HepG2 (cell line): ENCODE measurements around the gene NFATC1. TPM values are rescaled to one million over a fixed set of nuclear protein-coding genes. Genes with fewer than 3 reads are reported as not detected.

ENCODE experiments used
- ATAC-seq: fragments of 200-7000 bp; cut with Tn5 transposase; 3 replicates; pipeline ENCODE4 v1.9.1; 2020; ENCODE audit warnings: mild to moderate bottlenecking, moderate library complexity
- BruUV-seq: library from RNA; stranded (reverse); fragments of 400-500 nt; replicated peaks from 2 replicates; lab custom pipeline; 2021; lab: Mats Ljungman, UMichigan
- CTCF ChIA-PET: fragments of 300-600 bp; formaldehyde crosslinking; extraction: SDS; loops from one replicate; lab custom pipeline; 2021; ENCODE audit warnings: low total read pairs, inconsistent platforms, low intra/inter-chr PET ratio; lab: Yijun Ruan, JAX
- POLR2A ChIA-PET: fragments of 350-600 bp; sonication (Branson Sonifier 250); formaldehyde crosslinking; loops from one replicate; lab custom pipeline; 2020; ENCODE audit warnings: antibody characterized with exemption, inconsistent platforms; lab: Yijun Ruan, JAX
- DNase-seq: peaks from one replicate; pipeline ENCODE4 v3.0.0-alpha.2; 2015; ENCODE audit warnings: low spot score
- FAIRE-seq: peaks from 3 replicates; lab custom pipeline; 2011; peaks lifted over from hg19 to GRCh38; lab: Jason Lieb, UNC
- H2AFZ ChIP-seq: one replicate; pipeline ENCODE4 v1.6.1; 2011; ENCODE audit warnings: low read length, inconsistent platforms
- H3K27ac ChIP-seq: fragments of 300-600 bp; 3 replicates; pipeline ENCODE4 v1.8.0; 2011; ENCODE audit warnings: mixed run types, mild to moderate bottlenecking, mixed read lengths, low read length, inconsistent platforms; ENCODE audit not compliant: insufficient read depth; ENCODE audit errors: extremely low read length
- H3K27me3 ChIP-seq, 2 experiments: fragments of 200-600 bp in 1 of 2; 2 replicates in 1 of 2; 3 replicates in 1 of 2; pipeline versions ENCODE4 v1.6.0 to v1.8.0; 2011; ENCODE audit warnings: low read length in 2 of 2, mild to moderate bottlenecking in 2 of 2, moderate library complexity in 2 of 2, inconsistent platforms in 1 of 2; ENCODE audit not compliant: insufficient read depth in 2 of 2, control insufficient read depth in 1 of 2
- H3K36me3 ChIP-seq, 2 experiments: fragments of 200-600 bp in 1 of 2; replicated peaks in 1 of 2; 2 replicates in 1 of 2; 3 replicates in 1 of 2; pipeline versions ENCODE4 v1.5.1 to v1.8.0; 2011; ENCODE audit warnings: low read length in 2 of 2, inconsistent platforms in 1 of 2; ENCODE audit not compliant: insufficient read depth in 2 of 2, control insufficient read depth in 1 of 2
- H3K4me1 ChIP-seq: 2 replicates; pipeline ENCODE4 v1.5.1; 2012; ENCODE audit warnings: low read length, inconsistent platforms; ENCODE audit not compliant: insufficient read depth
- H3K4me2 ChIP-seq: 2 replicates; pipeline ENCODE4 v1.6.0; 2011; ENCODE audit warnings: low read depth, low read length, inconsistent platforms
- H3K4me3 ChIP-seq, 3 experiments: fragments of 200-600 bp in 1 of 3; sonication (generic), shearing (Covaris generic) in 1 of 3; replicated peaks in 1 of 3; 2 replicates each; pipeline ENCODE4 v1.5.1; 2011 to 2016; ENCODE audit warnings: low read length in 3 of 3, inconsistent platforms in 2 of 3, low read depth in 2 of 3, mild to moderate bottlenecking in 2 of 3, control low read depth in 1 of 3, mixed read lengths in 1 of 3; ENCODE audit not compliant: insufficient read depth in 1 of 3
- H3K79me2 ChIP-seq: one replicate; pipeline ENCODE4 v1.6.1; 2011; ENCODE audit warnings: low read length, inconsistent platforms; ENCODE audit not compliant: insufficient read depth
- H3K9ac ChIP-seq: 2 replicates; pipeline ENCODE4 v1.6.0; 2011; ENCODE audit warnings: mild to moderate bottlenecking, low read depth, low read length, inconsistent platforms; ENCODE audit not compliant: insufficient read depth
- H3K9me3 ChIP-seq: 2 replicates; pipeline ENCODE4 v1.5.1; 2012; ENCODE audit warnings: mild to moderate bottlenecking, low read length
- H4K20me1 ChIP-seq: 2 replicates; pipeline ENCODE4 v1.6.0; 2011; ENCODE audit warnings: inconsistent platforms, mild to moderate bottlenecking, low read length, moderate library complexity; ENCODE audit not compliant: insufficient read depth
- ARNT ChIP-seq: fragments of 450-650 bp; IDR thresholded peaks from 2 replicates; pipeline ENCODE4 v1.6.1; 2017
- BCLAF1 ChIP-seq: fragments of 450-650 bp; IDR thresholded peaks from 2 replicates; pipeline ENCODE4 v1.6.1; 2017; ENCODE audit warnings: mild to moderate bottlenecking
- GZF1 ChIP-seq: sonication (generic); formaldehyde crosslinking; IDR thresholded peaks from 2 replicates; pipeline ENCODE4 v1.5.1; 2020; ENCODE audit warnings: mild to moderate bottlenecking, missing genetic modification reagents
- HNRNPL ChIP-seq: fragments of 200-400 bp; formaldehyde crosslinking; IDR thresholded peaks from 2 replicates; pipeline ENCODE4 v1.6.1; 2017; ENCODE audit warnings: mild to moderate bottlenecking, low read depth, low read length
- HNRNPLL ChIP-seq: fragments of 200-400 bp; formaldehyde crosslinking; IDR thresholded peaks from 2 replicates; pipeline ENCODE4 v1.6.1; 2017; ENCODE audit warnings: mild to moderate bottlenecking, low read depth, low read length; ENCODE audit not compliant: poor library complexity, severe bottlenecking
- KDM4B ChIP-seq: sonication (generic); formaldehyde crosslinking; IDR thresholded peaks from 2 replicates; pipeline ENCODE4 v1.4.0; 2020; ENCODE audit warnings: missing genetic modification reagents
- MXD1 ChIP-seq: sonication (generic); formaldehyde crosslinking; IDR thresholded peaks from 2 replicates; pipeline ENCODE4 v1.4.0; 2020; ENCODE audit warnings: mild to moderate bottlenecking, missing genetic modification reagents
- POGK ChIP-seq: sonication (generic); formaldehyde crosslinking; conservative IDR thresholded peaks from 2 replicates; pipeline ENCODE4 v1.8.0; 2022; ENCODE audit warnings: mild to moderate bottlenecking, moderate library complexity, missing genetic modification reagents
- RFX1 ChIP-seq: fragments of 450-650 bp; IDR thresholded peaks from 2 replicates; pipeline ENCODE4 v1.6.1; 2017
- ZBTB8A ChIP-seq: sonication (generic); formaldehyde crosslinking; IDR thresholded peaks from 2 replicates; pipeline ENCODE4 v1.4.0; 2020; ENCODE audit warnings: mild to moderate bottlenecking, low read depth, missing genetic modification reagents, borderline replicate concordance
- ZFAT ChIP-seq: sonication (generic); formaldehyde crosslinking; conservative IDR thresholded peaks from 2 replicates; pipeline ENCODE4 v1.8.1; 2023; ENCODE audit warnings: missing genetic modification reagents, inconsistent platforms
- ZKSCAN1 ChIP-seq: fragments of 150-350 bp; IDR thresholded peaks from 2 replicates; pipeline ENCODE4 v1.6.1; 2014; ENCODE audit warnings: low read length
- ZSCAN25 ChIP-seq: sonication (generic); formaldehyde crosslinking; IDR thresholded peaks from 2 replicates; pipeline ENCODE4 v1.8.0; 2022; ENCODE audit warnings: mild to moderate bottlenecking, missing genetic modification reagents
- WGBS: methylation state at CpG from one replicate; pipeline ENCODE4 v1.1.6; 2017; ENCODE audit warnings: low lambda C conversion rate; 5-methylcytosine and 5-hydroxymethylcytosine counted together
- in situ Hi-C: cut with HindIII; loops from 2 replicates; pipeline ENCODE4 v1.10.0; 2017; ENCODE audit warnings: low pct_unique_long_range_greater_than_20kb; ENCODE audit not compliant: extremely low pct_ligation_motif_present
- intact Hi-C: fragments of 100-400 bp; cut with micrococcal nuclease; formaldehyde crosslinking; loops from one replicate; pipeline ENCODE4 v1.10.0; 2022; ENCODE audit not compliant: unreplicated experiment
- polyA plus RNA-seq, 8 experiments: library from polyadenylated mRNA; depleted of rRNA in 3 of 8; stranded (reverse) in 7 of 8; unstranded in 1 of 8; fragments of >200 nt; fragmentation: Illumina TruSeq in 4 of 8; extraction: Trizol in 4 of 8; gene quantifications; 2 replicates each; pipeline versions ENCODE4 v1.2.1 to v1.2.3, GENCODE V29; 2011 to 2016; ENCODE audit warnings: low read depth in 4 of 8, missing spikeins in 1 of 8, mixed read lengths in 1 of 8; ENCODE audit not compliant: insufficient read depth in 1 of 8
- total RNA-seq, 5 experiments: library from RNA; depleted of rRNA; stranded (reverse); fragments of >200 nt; fragmentation: Illumina TruSeq; extraction: Trizol; gene quantifications; 2 replicates each; pipeline ENCODE4 v1.2.3, GENCODE V29; 2016; ENCODE audit warnings: low read depth in 1 of 5

The NFATC1 gene
- total and polyA plus RNA-seq, 2 of the 13 experiments (the other 11 are each of a cell fraction or from before 2014, with no cell fraction given) = not detected

- no TSS peak for BruUV-seq
- POLR2A ChIA-PET = no interaction called here
- H3K36me3 ChIP-seq = no peaks in the 10 kb centered on the region
- no peak for FAIRE-seq
- no peak overlapping the region for H3K4me2 ChIP-seq
- no peak for DNase-seq
- H3K27ac ChIP-seq = no peak overlapping the region
- WGBS = 87% methylated on average over 7 of the region's 16 CpGs
- no peaks in the 10 kb centered on the region for H4K20me1 ChIP-seq
- H3K9ac ChIP-seq = no peak overlapping the region
- no peak overlapping the region for H2AFZ ChIP-seq
- peaks cover 5 to 22% of the 10 kb centered on the region in 2 experiments for H3K27me3 ChIP-seq
- H3K4me3 ChIP-seq = no peak overlapping the region
- intact Hi-C loops (no loop called here), in situ Hi-C loops (no loop called here)
- no peaks in the 10 kb centered on the region for H3K79me2 ChIP-seq
- no peak for ATAC-seq
- H3K9me3 ChIP-seq = peaks cover 11% of the 10 kb centered on the region; the same call in 1 of the 2 replicates
- H3K4me1 ChIP-seq = no peaks in the 10 kb centered on the region
- CTCF ChIA-PET = no interaction called here
- TF ChIP-seq HNRNPL (0 out of 2 replicates have a peak, but pooled peaks have one; percentile 10), ARNT (no peak)
Observed at GRCh38 chr18:79494936-79495335, 99.2 kb downstream of the NFATC1 start.

GRCh38 chr18:79495591-79496071 is 99.9 kb downstream of the NFATC1 start:
- no peak for FAIRE-seq
- no peaks in the 10 kb centered on the region for H3K79me2 ChIP-seq
- ChIA-PET POLR2A (no interaction called here), CTCF (no interaction called here)
- no peak overlapping the region for H3K4me3 ChIP-seq
- no peak for DNase-seq
- no peak overlapping the region for H3K9ac ChIP-seq
- BruUV-seq = no TSS peak
- H3K27me3 ChIP-seq = peaks cover 3 to 17% of the 10 kb centered on the region in 2 experiments; a peak in 4 of 5 replicates
- in situ Hi-C loops = no loop called here
- H3K36me3 ChIP-seq = no peaks in the 10 kb centered on the region
- peaks cover 11% of the 10 kb centered on the region; the same call in 1 of the 2 replicates for H3K9me3 ChIP-seq
- H3K4me1 ChIP-seq = no peaks in the 10 kb centered on the region
- no peak for ATAC-seq
- intact Hi-C loops = no loop called here
- 80% methylated on average over 35 of the region's 37 CpGs for WGBS
- no peak overlapping the region for H3K27ac ChIP-seq
- no peak overlapping the region for H3K4me2 ChIP-seq
- H2AFZ ChIP-seq = no peak overlapping the region
- no peaks in the 10 kb centered on the region for H4K20me1 ChIP-seq
- TF ChIP-seq ZFAT (CRISPR knock-in tag) (no peak), ZSCAN25 (no peak), GZF1 (CRISPR knock-in tag) (no peak), KDM4B (CRISPR knock-in tag) (no peak), RFX1 (no peak), HNRNPL (no peak), ZKSCAN1 (no peak), POGK (CRISPR knock-in tag) (no peak), HNRNPLL (no peak), MXD1 (CRISPR knock-in tag) (no peak), ZBTB8A (CRISPR knock-in tag) (no peak), BCLAF1 (no peak)
